Fibroblast of lung (primary cell): ENCODE measurements around the gene LONP1. TPM values are rescaled to one million over a fixed set of nuclear protein-coding genes. Genes with fewer than 3 reads are reported as not detected.

ENCODE experiments used
- DNase-seq, 2 donors: peaks; one replicate each; pipeline versions ENCODE4 v3.0.0 to v3.0.0-alpha.2; 2010; ENCODE audit warnings: low read depth in 2 of 2
- H2AFZ ChIP-seq: 2 replicates; pipeline ENCODE4 v1.5.1; 2012; ENCODE audit warnings: low read length, control low read depth, inconsistent platforms
- H3K27ac ChIP-seq: 2 replicates; pipeline ENCODE4 v1.5.1; 2011; ENCODE audit warnings: low read length, control low read depth; ENCODE audit not compliant: insufficient read depth
- H3K27me3 ChIP-seq: 2 replicates; pipeline ENCODE4 v1.5.1; 2011; ENCODE audit warnings: mild to moderate bottlenecking, low read length; ENCODE audit not compliant: control insufficient read depth, insufficient read depth
- H3K36me3 ChIP-seq: 2 replicates; pipeline ENCODE4 v1.5.1; 2011; ENCODE audit warnings: low read length; ENCODE audit not compliant: control insufficient read depth, insufficient read depth
- H3K4me1 ChIP-seq: 2 replicates; pipeline ENCODE4 v1.5.1; 2011; ENCODE audit warnings: low read length; ENCODE audit not compliant: control insufficient read depth, insufficient read depth; ENCODE audit errors: extremely low read depth
- H3K4me2 ChIP-seq: 2 replicates; pipeline ENCODE4 v1.5.1; 2011; ENCODE audit warnings: low read length, control low read depth; ENCODE audit not compliant: insufficient read depth; ENCODE audit errors: extremely low read depth
- H3K4me3 ChIP-seq, 4 experiments: fragments of 200-600 bp in 1 of 4; sonication (generic) in 1 of 4; replicated peaks in 1 of 4; 2 replicates each; pipeline ENCODE4 v1.5.1; 2011 to 2016; ENCODE audit warnings: low read length in 4 of 4, low read depth in 3 of 4, mild to moderate bottlenecking in 3 of 4, control low read depth in 2 of 4, inconsistent platforms in 1 of 4, mixed read lengths in 1 of 4; ENCODE audit not compliant: insufficient read depth in 1 of 4; ENCODE audit errors: control extremely low read depth in 1 of 4
- H3K79me2 ChIP-seq: 2 replicates; pipeline ENCODE4 v1.5.1; 2012; ENCODE audit warnings: mild to moderate bottlenecking, low read length, inconsistent platforms; ENCODE audit not compliant: control insufficient read depth, insufficient read depth
- H3K9ac ChIP-seq: 2 replicates; pipeline ENCODE4 v1.5.1; 2011; ENCODE audit warnings: mild to moderate bottlenecking, low read length, control low read depth; ENCODE audit not compliant: insufficient read depth
- H3K9me3 ChIP-seq: 2 replicates; pipeline ENCODE4 v1.5.1; 2012; ENCODE audit warnings: low read depth, low read length; ENCODE audit not compliant: control insufficient read depth, insufficient read depth
- H4K20me1 ChIP-seq: 2 replicates; pipeline ENCODE4 v1.5.1; 2011; ENCODE audit warnings: low read length; ENCODE audit not compliant: control insufficient read depth, insufficient read depth; ENCODE audit errors: extremely low read depth
- CTCF ChIP-seq, 2 donors: IDR thresholded peaks in 1 of 2; conservative IDR thresholded peaks in 1 of 2; 1 replicate in 1 of 2; 2 replicates in 1 of 2; pipeline ENCODE4 v1.5.1; 2011 to 2012; ENCODE audit warnings: low read length in 2 of 2, control low read depth in 1 of 2, inconsistent platforms in 1 of 2, low read depth in 1 of 2, mild to moderate bottlenecking in 1 of 2
- EZH2 ChIP-seq: IDR thresholded peaks from 2 replicates; pipeline ENCODE4 v1.5.1; 2012; ENCODE audit warnings: low read length, control low read depth, mild to moderate bottlenecking; ENCODE audit errors: missing control alignments
- polyA plus RNA-seq, 2 donors: library from polyadenylated mRNA; depleted of rRNA in 1 of 2; stranded (reverse) in 1 of 2; unstranded in 1 of 2; fragments of >200 nt; gene quantifications; 2 replicates each; pipeline ENCODE4 v1.2.1, GENCODE V29; 2011 to 2012; ENCODE audit warnings: missing spikeins in 1 of 2
- total RNA-seq: library from RNA; depleted of rRNA; stranded (reverse); fragments of >200 nt; gene quantifications from 2 replicates; pipeline ENCODE4 v1.2.1, GENCODE V29; 2014

LONP1 gene
- total and polyA plus RNA-seq, 2 donors (not counting 1 experiment from before 2014, with no cell fraction given), result 29.8 to 172 TPM

GRCh38 chr19:5694167-5694955 lies 25.6 kb downstream of the LONP1 start:
- TF ChIP-seq CTCF (conservative IDR thresholded peaks at IDR 0.05 in 1 of 2, IDR thresholded peaks at IDR 0.05 in 1 of 2; ENCODE audit: low read depth in 1 of 2, low read length in 2 of 2), result no peak
- no peak for TF ChIP-seq EZH2
- no peaks in the 10 kb centered on the region for H3K27me3 ChIP-seq
- H3K9ac ChIP-seq, result no peak overlapping the region
- peaks cover 56% of the 10 kb centered on the region for H3K36me3 ChIP-seq
- H3K79me2 ChIP-seq, result peaks cover 62% of the 10 kb centered on the region
- no peak overlapping the region for H3K4me3 ChIP-seq
- no peak overlapping the region for H3K27ac ChIP-seq
- H2AFZ ChIP-seq, result no peak overlapping the region
- peaks cover 2% of the 10 kb centered on the region for H3K4me1 ChIP-seq
- H3K9me3 ChIP-seq, result no peaks in the 10 kb centered on the region
- no peaks in the 10 kb centered on the region for H4K20me1 ChIP-seq
- H3K4me2 ChIP-seq, result no peak overlapping the region
- DNase-seq, result no peak

- H3K4me1 ChIP-seq, result peaks cover 2% of the 10 kb centered on the region
- no peaks in the 10 kb centered on the region for H3K27me3 ChIP-seq
- no peaks in the 10 kb centered on the region for H3K9me3 ChIP-seq
- no peak overlapping the region for H3K9ac ChIP-seq
- peaks cover 62% of the 10 kb centered on the region for H3K79me2 ChIP-seq
- H3K4me2 ChIP-seq, result no peak overlapping the region
- TF ChIP-seq CTCF (conservative IDR thresholded peaks at IDR 0.05 in 1 of 2, IDR thresholded peaks at IDR 0.05 in 1 of 2; ENCODE audit: low read depth in 1 of 2, low read length in 2 of 2) (no peak), EZH2 (no peak)
- H4K20me1 ChIP-seq, result no peaks in the 10 kb centered on the region
- no peak overlapping the region for H2AFZ ChIP-seq
- DNase-seq, result no peak
- H3K36me3 ChIP-seq, result peaks cover 54% of the 10 kb centered on the region
- H3K4me3 ChIP-seq, result no peak overlapping the region
- no peak overlapping the region for H3K27ac ChIP-seq
Measured at GRCh38 chr19:5693195-5694166, 26.5 kb downstream of the LONP1 start.

GRCh38 chr19:5692723-5693194 lies 27.2 kb downstream of the LONP1 start:
- peaks cover 49% of the 10 kb centered on the region for H3K36me3 ChIP-seq
- H2AFZ ChIP-seq, result no peak overlapping the region
- H3K4me3 ChIP-seq, result no peak overlapping the region
- no peaks in the 10 kb centered on the region for H3K27me3 ChIP-seq
- no peak for DNase-seq
- H3K9me3 ChIP-seq, result no peaks in the 10 kb centered on the region
- H3K4me1 ChIP-seq, result peaks cover 2% of the 10 kb centered on the region
- no peak for TF ChIP-seq EZH2
- TF ChIP-seq CTCF (conservative IDR thresholded peaks at IDR 0.05 in 1 of 2, IDR thresholded peaks at IDR 0.05 in 1 of 2; ENCODE audit: low read depth in 1 of 2, low read length in 2 of 2), result no peak
- H3K27ac ChIP-seq, result no peak overlapping the region
- H3K79me2 ChIP-seq, result peaks cover 62% of the 10 kb centered on the region
- no peak overlapping the region for H3K9ac ChIP-seq
- H4K20me1 ChIP-seq, result no peaks in the 10 kb centered on the region
- H3K4me2 ChIP-seq, result no peak overlapping the region
